Heart left ventricle (tissue), 16 donors: Measurements from ENCODE around the gene LGR6. TPM values are rescaled to one million over a fixed set of nuclear protein-coding genes. Genes with fewer than 3 reads are reported as not detected.

Experiments used
- ATAC-seq, 4 donors: fragments of 200-7000 bp; cut with Tn5 transposase; one replicate each; pipeline ENCODE4 v1.9.1; 2020 to 2022; ENCODE audit warnings: moderate library complexity in 4 of 4, mild to moderate bottlenecking in 3 of 4, moderate number of reproducible peaks in 1 of 4
- DNase-seq, 5 donors: peaks; one replicate each; pipeline ENCODE4 v3.0.0-alpha.2; 2020
- H3K27ac ChIP-seq, 12 donors: fragments of 200-600 bp; sonication (generic) in 4 of 12; one replicate each; pipeline versions ENCODE4 v1.5.0 to v1.8.0; 2016 to 2022; ENCODE audit warnings: mild to moderate bottlenecking in 2 of 12
- H3K27me3 ChIP-seq, 9 donors: fragments of 200-600 bp; sonication (generic) in 2 of 9; one replicate each; pipeline versions ENCODE4 v1.5.1 to v1.8.0; 2016 to 2022; ENCODE audit warnings: mild to moderate bottlenecking in 3 of 9
- H3K36me3 ChIP-seq, 9 donors: fragments of 200-600 bp; sonication (generic) in 2 of 9; one replicate each; pipeline versions ENCODE4 v1.5.0 to v1.8.0; 2018 to 2022; ENCODE audit warnings: mild to moderate bottlenecking in 2 of 9
- H3K4me1 ChIP-seq, 12 donors: fragments of 200-600 bp; sonication (generic) in 4 of 12; one replicate each; pipeline versions ENCODE4 v1.5.0 to v1.8.0; 2016 to 2022; ENCODE audit warnings: mild to moderate bottlenecking in 3 of 12
- H3K4me3 ChIP-seq, 12 donors: fragments of 200-600 bp; sonication (generic) in 4 of 12; one replicate each; pipeline versions ENCODE4 v1.5.0 to v1.8.0; 2017 to 2022; ENCODE audit warnings: mild to moderate bottlenecking in 9 of 12, moderate library complexity in 4 of 12
- H3K9me3 ChIP-seq, 12 donors: fragments of 200-600 bp; sonication (generic) in 4 of 12; one replicate each; pipeline versions ENCODE4 v1.5.0 to v1.8.0; 2016 to 2022; ENCODE audit warnings: mild to moderate bottlenecking in 1 of 12
- CTCF ChIP-seq, 12 donors: fragments of 200-600 bp; sonication (generic) in 4 of 12; IDR thresholded peaks; one replicate each; pipeline versions ENCODE4 v1.5.0 to v1.8.0; 2018 to 2022; ENCODE audit warnings: antibody characterized with exemption in 12 of 12, mild to moderate bottlenecking in 5 of 12
- POLR2A ChIP-seq, 2 donors: fragments of 450-650 bp; IDR thresholded peaks; one replicate each; pipeline ENCODE4 v1.6.1; 2017; ENCODE audit warnings: antibody characterized with exemption in 2 of 2, mild to moderate bottlenecking in 2 of 2, moderate library complexity in 2 of 2
- WGBS, 4 donors: extraction: QIAGEN DNeasy Blood & Tissue Kit in 2 of 4; methylation state at CpG; one replicate each; pipeline versions ENCODE4 v1.1.5 to v1.1.7; 2013 to 2018; 5-methylcytosine and 5-hydroxymethylcytosine counted together
- intact Hi-C, 10 donors: fragments of 100-400 bp; cut with DNase I; formaldehyde crosslinking; loops; one replicate each; pipeline versions ENCODE4 v1.11.1 to v1.14.2; 2022
- polyA plus RNA-seq, 2 donors: library from polyadenylated mRNA; stranded (reverse); fragments of 200-250 nt; gene quantifications; one replicate each; pipeline ENCODE4 v1.2.3, GENCODE V29; 2013
- total RNA-seq, 9 donors: library from RNA; depleted of rRNA in 2 of 9; stranded (reverse); fragments of >200 nt in 2 of 9; fragmentation: NEBNext Ultra II Directional in 3 of 9; extraction: Animal tissue kit (Norgen Biotek cat#: 25700) in 3 of 9; gene quantifications; one replicate each; pipeline versions ENCODE4 v1.1.0 to v1.2.4, GENCODE V29; 2016 to 2023
- donor health status: ischemic (EF 13 %, LVEDD 7.1; RV severe dilation, severe dysfunction).
- donor health status: healthy with polysubstance abuse.
- donor health status: DM: no; HTN: yes; CAD: no.
- donor health status: DM: no; HTN: no; CAD: no.
- donor health status: ischemic (EF 25% LVEDD 6.9; RV normal size, moderate dysfunction).
- donor health status: ischemic (EF 25% LVEDD 5.7; RV mildly dilated, moderate dysfunction).
- donor health status: healthy.
- donor health status: DM: yes; HTN: yes; CAD: no.
- donor health status: ischemic (EF 35%, LVEDD 5.7; RV mildly dilated, moderate dysfunction).
- donor health status: nonischemic (EF 11% LVEDD 7.7; RV severe dilation, severe dysfunction).
- donor health status: DM: yes; HTN: yes; CAD: no.
- donor health status: PGD.
- donor health status: ischemic (EF 29% LVEDD 5.4; RV normal size, mild dysfunction).
- donor health status: nonischemic (EF 23%, LVEDD 6.1; RV moderate dilation, normal function).

The LGR6 gene
- total and polyA plus RNA-seq, 11 donors = 0.29 to 3.5 (median 1.7) TPM

GRCh38 chr1:202205523-202206190 lies 12.1 kb downstream of the LGR6 start:
- H3K27ac ChIP-seq = no peak overlapping the region
- H3K9me3 ChIP-seq = no peaks in the 10 kb centered on the region
- no peak overlapping the region for H3K4me3 ChIP-seq
- intact Hi-C loops = no loop called here
- 58 to 70% (median 66%) methylated on average over 5 of the region's 5 CpGs for WGBS, 4 donors
- H3K27me3 ChIP-seq = peaks cover 0 to 7% (median 0%) of the 10 kb centered on the region in 9 donors
- ATAC-seq = no peak
- H3K36me3 ChIP-seq = no peaks in the 10 kb centered on the region
- TF ChIP-seq CTCF (IDR thresholded peaks at IDR 0.05) (peak in 1 of 12 donors; percentile 14), POLR2A (IDR thresholded peaks at IDR 0.05) (no peak)
- peaks cover 0 to 22% (median 5%) of the 10 kb centered on the region in 12 donors for H3K4me1 ChIP-seq
- no peak for DNase-seq

GRCh38 chr1:202207292-202207691 lies 13.7 kb downstream of the LGR6 start:
- ATAC-seq (peak in 2 of 4 donors; percentile 23 to 25), DNase-seq (no peak)
- peaks cover 0 to 11% (median 0%) of the 10 kb centered on the region in 9 donors for H3K27me3 ChIP-seq
- H3K9me3 ChIP-seq = no peaks in the 10 kb centered on the region
- H3K4me3 ChIP-seq = no peak overlapping the region
- no peaks in the 10 kb centered on the region for H3K36me3 ChIP-seq
- H3K4me1 ChIP-seq = peaks cover 0 to 9% (median 3%) of the 10 kb centered on the region in 12 donors
- H3K27ac ChIP-seq = no peak overlapping the region
- peak in 3 of 12 donors; percentile 7 to 10 (median 7) for TF ChIP-seq CTCF (IDR thresholded peaks at IDR 0.05)
- no peak for TF ChIP-seq POLR2A (IDR thresholded peaks at IDR 0.05)
- WGBS, 4 donors = 38 to 58% (median 49%) methylated on average over 1 of the region's 1 CpG; no CpG with 5 or more reads in 1 of the 4 donors
- intact Hi-C loops = no loop called here

- H3K27ac ChIP-seq = no peak overlapping the region
- DNase-seq = no peak
- H3K27me3 ChIP-seq = peaks cover 0 to 20% (median 0%) of the 10 kb centered on the region in 9 donors
- no peak for ATAC-seq
- H3K4me1 ChIP-seq = peaks cover 0 to 2% (median 0%) of the 10 kb centered on the region in 12 donors
- H3K9me3 ChIP-seq = no peaks in the 10 kb centered on the region
- H3K36me3 ChIP-seq = no peaks in the 10 kb centered on the region
- intact Hi-C loops = no loop called here
- no peak overlapping the region for H3K4me3 ChIP-seq
- TF ChIP-seq CTCF (IDR thresholded peaks at IDR 0.05) (no peak), POLR2A (IDR thresholded peaks at IDR 0.05) (no peak)
- WGBS, 4 donors = 70 to 86% (median 84%) methylated on average over 10 to 11 of the region's 11 CpGs
Observed at GRCh38 chr1:202208351-202208857, 14.8 kb downstream of the LGR6 start.

GRCh38 chr1:202210385-202210784 lies 16.8 kb downstream of the LGR6 start:
- intact Hi-C loops = no loop called here
- DNase-seq (no peak), ATAC-seq (no peak)
- no peaks in the 10 kb centered on the region for H3K36me3 ChIP-seq
- no peak overlapping the region for H3K4me3 ChIP-seq
- TF ChIP-seq POLR2A (IDR thresholded peaks at IDR 0.05) = no peak
- no peak for TF ChIP-seq CTCF (IDR thresholded peaks at IDR 0.05)
- WGBS, 4 donors = 37 to 44% (median 41%) methylated on average over 6 of the region's 6 CpGs
- no peak overlapping the region for H3K27ac ChIP-seq
- peaks cover 3 to 38% (median 8%) of the 10 kb centered on the region in 9 donors for H3K27me3 ChIP-seq
- H3K9me3 ChIP-seq = no peaks in the 10 kb centered on the region
- H3K4me1 ChIP-seq = peaks cover 0 to 11% (median 0%) of the 10 kb centered on the region in 12 donors
